Activated CD4-positive, alpha-beta T cell treated with anti-CD3 and anti-CD28 coated beads for 36 hours (primary cell): Measurements from ENCODE around the gene CMPK2. TPM values are rescaled to one million over a fixed set of nuclear protein-coding genes. Genes with fewer than 3 reads are reported as not detected.

Source experiments
- ATAC-seq: fragments of 200-7000 bp; cut with Tn5 transposase; one replicate; pipeline ENCODE4 v1.10.0; 2021; ENCODE audit warnings: mild to moderate bottlenecking, moderate library complexity
- CTCF ChIA-PET: fragments of 350-600 bp; sonication (Branson Sonifier 250); formaldehyde crosslinking; loops from one replicate; lab custom pipeline; 2021; ENCODE audit warnings: antibody characterized with exemption; lab: Charles Lee
- POLR2A ChIA-PET: fragments of 350-600 bp; sonication (Branson Sonifier 250); formaldehyde crosslinking; loops from one replicate; lab custom pipeline; 2021; ENCODE audit warnings: antibody characterized with exemption, inconsistent platforms; lab: Charles Lee
- DNase-seq: peaks from one replicate; pipeline ENCODE4 v3.0.0-alpha.2; 2020
- H3K27ac Mint-ChIP-seq: one replicate; pipeline ENCODE4 v1.8.0; 2021; ENCODE audit warnings: mixed read lengths
- H3K27me3 Mint-ChIP-seq: one replicate; pipeline ENCODE4 v1.8.0; 2021; ENCODE audit warnings: mixed read lengths
- H3K36me3 Mint-ChIP-seq: one replicate; pipeline ENCODE4 v1.8.0; 2021; ENCODE audit warnings: low read depth, mixed read lengths
- H3K4me1 Mint-ChIP-seq: one replicate; pipeline ENCODE4 v1.8.0; 2021; ENCODE audit warnings: mixed read lengths
- H3K4me3 Mint-ChIP-seq: one replicate; pipeline ENCODE4 v1.8.0; 2021; ENCODE audit warnings: mild to moderate bottlenecking, moderate library complexity, mixed read lengths
- H3K9me3 Mint-ChIP-seq: one replicate; pipeline ENCODE4 v1.8.0; 2021; ENCODE audit warnings: low read depth, mixed read lengths
- intact Hi-C, 2 experiments: fragments of 100-400 bp; cut with DNase I in 1 of 2; cut with micrococcal nuclease in 1 of 2; formaldehyde crosslinking; loops; one replicate each; pipeline versions ENCODE4 v1.14.2 to v1.15.1; 2022 to 2024; cut with DNase I, micrococcal nuclease
- total RNA-seq, 2 experiments: library from RNA; stranded (reverse); gene quantifications; one replicate each; pipeline ENCODE4 v1.2.3, GENCODE V29; 2021

The CMPK2 gene
- total RNA-seq, 2 experiments from 2014 or later, result 6.2 to 8.7 TPM

DNA sequence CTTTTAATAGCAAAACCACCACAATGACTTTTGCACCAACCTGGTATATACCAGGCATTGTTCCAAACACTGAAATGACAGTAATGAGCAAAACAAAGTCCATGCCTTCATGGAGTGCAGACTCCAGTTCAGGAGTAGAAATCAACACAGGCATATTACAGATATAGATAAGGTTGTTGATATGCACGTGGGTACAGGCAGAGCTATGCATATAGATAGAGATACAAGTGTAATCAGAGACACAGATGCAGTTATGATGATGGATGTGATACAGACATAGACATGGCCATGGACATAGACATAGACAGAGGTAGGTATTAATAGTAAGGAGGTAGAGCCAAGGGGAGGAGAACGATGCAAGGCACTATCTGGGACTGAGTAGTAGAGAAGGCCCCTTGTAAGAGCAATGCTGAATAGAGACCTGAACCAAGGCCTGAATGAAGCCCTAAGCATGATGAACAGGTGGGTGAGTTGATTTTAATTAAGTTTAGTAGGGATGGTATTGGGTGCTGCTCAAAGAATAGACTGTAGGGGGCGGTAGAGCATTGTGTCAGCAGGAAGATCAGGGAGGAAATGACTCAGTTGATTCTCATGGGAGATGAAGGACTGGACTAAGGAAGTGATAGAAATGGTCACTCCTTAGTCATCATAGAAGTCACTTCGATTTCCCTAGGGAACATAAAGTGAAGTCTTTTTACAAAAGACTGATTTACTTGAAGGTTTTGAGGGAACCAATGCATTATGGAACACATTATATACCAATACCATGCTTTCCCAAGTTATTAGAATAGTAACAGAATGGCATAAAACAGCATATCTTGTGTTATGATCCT, 39.4 kb downstream of the CMPK2 start:
- POLR2A ChIA-PET, result no interaction called here
- Mint-ChIP-seq H3K4me1 (peaks cover 9% of the 10 kb centered on the region), H3K4me3 (no peak overlapping the region), H3K9me3 (peaks cover 13% of the 10 kb centered on the region), H3K36me3 (peaks cover 5% of the 10 kb centered on the region), H3K27ac (no peak overlapping the region), H3K27me3 (no peaks in the 10 kb centered on the region)
- DNase-seq (peak; percentile 78), ATAC-seq (peak; percentile 97)
- intact Hi-C loops, result loop anchor here (1.0 to 5.0 kb wide), 7 partner anchors 39 to 271 kb away; partner anchors contain the start of genes CMPK2 (in 2 of the 2) and RNF144A (in 2 of the 2)
- CTCF ChIA-PET, result interaction anchor here (0.5 to 3.6 kb wide), 12 partner anchors 9 to 284 kb away, joined by 3 to 19 read pairs (median 4); no protein-coding TSS in a partner anchor

GRCh38 chr2:6824962-6825361, 40.7 kb downstream of the CMPK2 start:
- Mint-ChIP-seq H3K27ac (no peak overlapping the region), H3K4me1 (peaks cover 9% of the 10 kb centered on the region), H3K27me3 (peaks cover 3% of the 10 kb centered on the region), H3K9me3 (peaks cover 2% of the 10 kb centered on the region), H3K36me3 (peaks cover 1% of the 10 kb centered on the region), H3K4me3 (no peak overlapping the region)
- CTCF ChIA-PET, result interaction anchor here (0.7 to 3.6 kb wide), 8 partner anchors 10 to 259 kb away, joined by 3 to 19 read pairs (median 3); no protein-coding TSS in a partner anchor
- intact Hi-C loops, result loop anchor here (5.0 kb wide), 2 partner anchors 92 to 272 kb away; partner anchors contain the start of gene RNF144A (in 1 of the 2)
- POLR2A ChIA-PET, result no interaction called here
- no peak for ATAC-seq
- no peak for DNase-seq

GRCh38 chr2:6823111-6823510, 42.6 kb downstream of the CMPK2 start:
- no peak overlapping the region for H3K27ac Mint-ChIP-seq
- no peak overlapping the region for H3K4me3 Mint-ChIP-seq
- peaks cover 9% of the 10 kb centered on the region for H3K4me1 Mint-ChIP-seq
- H3K36me3 Mint-ChIP-seq, result no peaks in the 10 kb centered on the region
- ChIA-PET CTCF (interaction anchor here (0.9 to 1.4 kb wide), 3 partner anchors 10 to 34 kb away, joined by 3 to 4 read pairs (median 3); no protein-coding TSS in a partner anchor), POLR2A (no interaction called here)
- H3K9me3 Mint-ChIP-seq, result no peaks in the 10 kb centered on the region
- H3K27me3 Mint-ChIP-seq, result peaks cover 3% of the 10 kb centered on the region
- intact Hi-C loops, result no loop called here
- ATAC-seq (no peak), DNase-seq (no peak)

DNA sequence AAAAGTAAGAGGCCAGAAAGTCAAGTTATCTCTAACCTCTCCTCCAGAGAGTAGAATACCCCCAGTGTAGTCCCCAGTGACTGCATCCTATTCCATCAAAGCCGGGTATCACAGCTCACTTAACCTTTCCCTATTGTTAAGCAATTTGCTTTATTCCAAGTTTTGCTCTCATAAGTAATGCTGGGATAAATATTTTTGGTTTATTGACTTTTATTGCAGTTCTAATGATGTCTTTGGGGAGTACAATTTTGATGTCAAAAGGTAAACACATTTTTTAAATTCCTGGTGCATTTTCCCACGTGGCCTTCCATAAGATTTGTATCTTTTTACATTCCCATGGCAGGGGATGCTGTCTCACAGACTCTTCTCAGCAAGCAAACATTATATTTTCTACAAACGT, 43.3 kb downstream of the CMPK2 start:
- Mint-ChIP-seq H3K4me1 (peaks cover 6% of the 10 kb centered on the region), H3K4me3 (no peak overlapping the region), H3K36me3 (no peaks in the 10 kb centered on the region), H3K27me3 (peaks cover 3% of the 10 kb centered on the region), H3K27ac (no peak overlapping the region), H3K9me3 (no peaks in the 10 kb centered on the region)
- DNase-seq, result no peak
- ATAC-seq, result no peak
- intact Hi-C loops, result no loop called here
- ChIA-PET POLR2A (no interaction called here), CTCF (interaction anchor here (1.4 kb wide), 1 partner anchor 28 kb away, joined by 3 read pairs; no protein-coding TSS in a partner anchor)

DNA sequence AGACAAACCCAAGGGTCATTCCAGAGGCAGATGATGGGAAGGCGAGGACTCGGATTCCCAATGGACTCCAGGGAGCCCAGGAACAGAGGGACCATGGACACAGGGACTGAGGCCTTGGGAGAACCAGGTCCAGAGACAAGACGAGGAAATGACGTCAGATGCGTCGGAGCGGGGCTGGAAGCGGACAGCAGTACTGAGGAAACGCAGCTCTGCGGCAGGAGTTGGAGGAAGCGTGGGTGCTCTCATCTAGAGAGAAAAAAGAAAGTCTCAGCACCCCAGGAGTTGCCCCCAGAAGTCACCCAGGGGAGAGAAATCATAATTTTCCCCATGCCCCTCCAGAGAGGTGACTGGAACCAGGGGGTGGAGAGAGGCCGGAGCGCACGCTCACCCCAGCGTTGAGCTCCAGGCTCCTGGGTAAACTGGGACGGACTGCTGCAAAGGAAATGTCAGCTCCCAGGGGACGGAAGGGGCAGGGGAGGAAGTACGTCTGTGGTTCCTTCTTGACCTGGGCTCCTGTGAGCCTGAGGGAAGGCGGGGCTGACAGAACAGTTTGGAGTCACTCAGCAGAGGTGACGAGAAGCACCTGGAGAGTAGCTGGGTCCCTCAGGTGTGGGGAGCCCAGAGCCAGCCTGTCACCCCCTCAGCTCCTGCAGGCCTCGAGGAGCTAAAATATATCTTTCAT, 44.7 kb downstream of the CMPK2 start:
- ATAC-seq, result no peak
- Mint-ChIP-seq H3K9me3 (no peaks in the 10 kb centered on the region), H3K27me3 (peaks cover 3% of the 10 kb centered on the region), H3K36me3 (no peaks in the 10 kb centered on the region), H3K4me1 (no peaks in the 10 kb centered on the region), H3K4me3 (no peak overlapping the region), H3K27ac (no peak overlapping the region)
- CTCF ChIA-PET, result interaction anchor here (1.0 kb wide), 1 partner anchor 223 kb away, joined by 4 read pairs; no protein-coding TSS in a partner anchor
- intact Hi-C loops, result no loop called here
- no peak for DNase-seq
- POLR2A ChIA-PET, result no interaction called here

- no peak for ATAC-seq
- no peaks in the 10 kb centered on the region for H3K4me1 Mint-ChIP-seq
- intact Hi-C loops, result no loop called here
Measured at GRCh38 chr2:6820236-6820635, 45.5 kb downstream of the CMPK2 start.

DNA sequence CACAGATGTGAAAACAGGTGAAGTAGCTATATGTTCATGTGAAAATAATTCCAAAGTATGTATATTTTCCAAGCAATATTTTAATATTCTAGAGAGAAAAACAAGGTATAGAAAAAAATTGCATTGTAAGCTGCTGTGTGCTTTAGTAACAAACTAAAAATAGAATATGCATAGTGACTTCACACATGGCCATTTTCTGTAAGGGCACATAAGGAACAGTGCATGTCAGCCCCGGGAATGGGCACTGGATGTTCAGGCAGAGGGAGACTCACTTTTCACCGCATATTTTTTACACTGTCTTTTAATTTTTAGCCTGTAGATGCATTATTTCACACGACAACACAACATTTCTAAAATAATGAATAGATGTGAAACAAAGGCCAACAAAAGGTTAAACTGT, 46.0 kb downstream of the CMPK2 start:
- Mint-ChIP-seq H3K27me3 (peaks cover 3% of the 10 kb centered on the region), H3K36me3 (no peaks in the 10 kb centered on the region), H3K9me3 (no peaks in the 10 kb centered on the region), H3K27ac (no peak overlapping the region), H3K4me3 (no peak overlapping the region), H3K4me1 (no peaks in the 10 kb centered on the region)
- ATAC-seq, result no peak
- ChIA-PET CTCF (no interaction called here), POLR2A (no interaction called here)
- intact Hi-C loops, result no loop called here
- DNase-seq, result no peak

More at GRCh38 chr2:6820236-6820635, 45.5 kb downstream of the CMPK2 start:
- ChIA-PET CTCF (no interaction called here), POLR2A (no interaction called here)
- Mint-ChIP-seq H3K4me3 (no peak overlapping the region), H3K27ac (no peak overlapping the region), H3K27me3 (peaks cover 3% of the 10 kb centered on the region), H3K36me3 (no peaks in the 10 kb centered on the region), H3K9me3 (no peaks in the 10 kb centered on the region)
- no peak for DNase-seq

GRCh38 chr2:6818012-6818411, 47.7 kb downstream of the CMPK2 start:
- Mint-ChIP-seq H3K4me1 (no peaks in the 10 kb centered on the region), H3K9me3 (no peaks in the 10 kb centered on the region), H3K27ac (no peak overlapping the region), H3K27me3 (peaks cover 3% of the 10 kb centered on the region), H3K4me3 (no peak overlapping the region), H3K36me3 (no peaks in the 10 kb centered on the region)
- CTCF ChIA-PET, result no interaction called here
- DNase-seq (no peak), ATAC-seq (no peak)
- intact Hi-C loops, result no loop called here
- POLR2A ChIA-PET, result no interaction called here

DNA sequence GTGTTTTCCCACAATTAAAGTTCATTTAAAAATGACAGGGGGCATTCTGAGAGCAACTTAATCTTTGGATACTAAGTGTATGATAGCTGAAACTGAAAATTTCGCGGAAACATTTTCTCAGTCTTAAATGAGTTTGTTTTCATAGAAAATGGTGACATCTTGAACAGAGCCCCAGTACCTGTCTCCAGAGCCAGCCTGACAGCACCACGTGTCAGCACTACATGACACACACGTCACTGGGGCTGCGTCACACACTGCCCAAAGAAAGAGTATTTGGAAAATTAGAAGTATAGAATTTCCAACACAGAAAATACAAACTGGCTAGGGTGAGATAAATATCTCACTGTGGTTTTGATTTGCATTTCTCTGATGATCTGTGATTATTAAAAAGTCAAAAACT, 50.8 kb downstream of the CMPK2 start:
- Mint-ChIP-seq H3K36me3 (no peaks in the 10 kb centered on the region), H3K27ac (no peak overlapping the region), H3K27me3 (peaks cover 2% of the 10 kb centered on the region), H3K4me1 (no peaks in the 10 kb centered on the region), H3K4me3 (no peak overlapping the region), H3K9me3 (no peaks in the 10 kb centered on the region)
- DNase-seq, result peak; percentile 13
- ChIA-PET POLR2A (no interaction called here), CTCF (no interaction called here)
- intact Hi-C loops, result no loop called here
- ATAC-seq, result peak; percentile 42

- intact Hi-C loops, result no loop called here
- DNase-seq, result no peak
- no peak overlapping the region for H3K27ac Mint-ChIP-seq
- no peaks in the 10 kb centered on the region for H3K36me3 Mint-ChIP-seq
- CTCF ChIA-PET, result no interaction called here
- no peak for ATAC-seq
- no peak overlapping the region for H3K4me3 Mint-ChIP-seq
- POLR2A ChIA-PET, result no interaction called here
- no peaks in the 10 kb centered on the region for H3K9me3 Mint-ChIP-seq
- peaks cover 3% of the 10 kb centered on the region for H3K27me3 Mint-ChIP-seq
- no peaks in the 10 kb centered on the region for H3K4me1 Mint-ChIP-seq
Measured at GRCh38 chr2:6814312-6814711, 51.4 kb downstream of the CMPK2 start.

DNA sequence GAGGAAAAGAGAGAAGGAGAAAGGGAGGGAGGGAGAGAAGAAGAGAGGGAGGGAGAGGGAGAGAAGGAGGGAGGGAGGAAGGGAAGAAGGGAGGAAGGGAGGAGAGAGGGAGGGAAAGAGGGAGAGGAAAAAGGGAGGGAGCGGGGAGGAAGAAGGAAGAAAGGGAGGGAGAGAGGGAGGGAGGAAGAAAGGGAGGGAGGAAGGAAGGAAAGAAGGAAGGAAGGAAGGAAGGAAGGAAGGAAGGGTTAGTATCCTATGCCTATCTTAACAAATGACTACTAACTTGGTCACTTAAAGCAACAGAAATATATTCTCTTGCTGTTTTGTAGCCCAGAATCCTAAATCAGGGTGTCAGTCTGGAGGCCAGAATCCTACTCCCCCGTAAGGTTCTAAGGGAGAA, 52.1 kb downstream of the CMPK2 start:
- intact Hi-C loops, result no loop called here
- Mint-ChIP-seq H3K4me3 (no peak overlapping the region), H3K27ac (no peak overlapping the region), H3K9me3 (no peaks in the 10 kb centered on the region), H3K27me3 (peaks cover 5% of the 10 kb centered on the region), H3K4me1 (no peaks in the 10 kb centered on the region), H3K36me3 (no peaks in the 10 kb centered on the region)
- no peak for DNase-seq
- no peak for ATAC-seq
- ChIA-PET POLR2A (no interaction called here), CTCF (no interaction called here)
